Fibroblast of villous mesenchyme (primary cell): ENCODE measurements around the gene PBX1. TPM values are rescaled to one million over a fixed set of nuclear protein-coding genes. Genes with fewer than 3 reads are reported as not detected.

Experiments used
- DNase-seq: peaks from one replicate; pipeline ENCODE4 v3.0.0-alpha.2; 2010; ENCODE audit warnings: low read depth
- H3K4me3 ChIP-seq: 2 replicates; pipeline ENCODE4 v1.5.1; 2011; ENCODE audit warnings: low read depth, mild to moderate bottlenecking, low read length
- CTCF ChIP-seq: IDR thresholded peaks from 2 replicates; pipeline ENCODE4 v1.5.1; 2012; ENCODE audit warnings: low read depth, mild to moderate bottlenecking, low read length; ENCODE audit not compliant: insufficient read depth
- total RNA-seq: library from RNA; depleted of rRNA; stranded (reverse); fragments of >200 nt; gene quantifications from 2 replicates; pipeline ENCODE4 v1.2.3, GENCODE V29; 2012

PBX1 gene
- total RNA-seq, 1 donor: 67.4 TPM

DNA sequence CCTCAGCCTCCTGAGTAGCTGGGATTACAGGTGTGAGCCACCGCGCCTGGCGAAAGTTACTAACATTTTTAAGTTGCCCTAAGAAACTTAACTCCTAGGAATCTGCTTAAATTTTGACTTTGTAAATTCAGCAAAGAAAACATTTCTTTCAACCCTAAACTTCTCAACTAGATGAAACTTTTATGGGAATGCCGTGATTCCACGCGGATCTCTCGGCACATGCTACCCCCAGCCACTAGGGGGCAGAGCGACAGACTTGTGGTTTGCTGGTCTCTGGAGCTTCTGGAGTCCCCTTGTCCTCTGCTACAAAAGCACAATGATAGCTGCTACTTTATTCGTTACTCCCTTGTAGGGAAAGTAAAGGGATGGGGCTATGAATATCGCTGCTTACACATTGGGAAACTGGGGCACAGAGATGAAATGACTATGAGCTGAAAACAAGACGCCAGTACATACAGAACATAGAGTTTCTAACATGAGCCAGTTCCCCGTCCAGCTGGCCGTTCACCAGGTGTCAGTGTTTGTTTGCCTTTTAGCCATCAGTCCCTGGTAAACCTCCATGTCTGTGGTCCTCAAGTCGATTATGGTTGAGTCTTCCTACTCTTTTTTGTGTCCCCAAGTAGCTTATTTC is 114.7 kb downstream of the PBX1 start:
- peak; percentile 57 for TF ChIP-seq CTCF
- DNase-seq: no peak
- H3K4me3 ChIP-seq: no peak overlapping the region

DNA sequence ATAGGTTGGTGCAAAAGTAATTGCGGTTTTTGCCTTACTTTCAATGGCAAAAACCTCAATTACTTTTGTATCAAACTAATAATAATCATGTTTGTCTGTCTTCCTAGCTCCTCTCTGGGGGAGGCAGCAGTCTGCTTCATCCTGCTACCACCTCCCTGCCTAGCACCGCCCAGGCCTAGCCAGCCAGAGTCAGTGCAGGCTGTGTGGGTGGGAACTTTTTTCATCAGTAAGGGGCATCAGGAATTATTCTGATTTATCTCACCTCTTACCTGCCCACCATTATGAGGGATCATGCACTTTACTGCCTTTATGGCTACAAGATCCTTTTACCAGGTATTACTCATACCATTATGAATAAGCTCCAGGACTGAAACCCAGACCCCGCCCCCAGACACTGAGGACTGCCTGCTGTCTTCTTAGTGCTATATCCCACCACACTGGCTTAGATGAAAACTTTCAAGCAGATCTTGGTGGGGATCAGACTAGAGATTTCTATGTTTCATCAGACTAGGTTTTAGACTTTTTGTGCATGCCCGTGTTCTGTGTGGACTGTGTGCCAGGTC is 116.4 kb downstream of the PBX1 start:
- no peak overlapping the region for H3K4me3 ChIP-seq
- no peak for TF ChIP-seq CTCF
- DNase-seq: no peak

DNA sequence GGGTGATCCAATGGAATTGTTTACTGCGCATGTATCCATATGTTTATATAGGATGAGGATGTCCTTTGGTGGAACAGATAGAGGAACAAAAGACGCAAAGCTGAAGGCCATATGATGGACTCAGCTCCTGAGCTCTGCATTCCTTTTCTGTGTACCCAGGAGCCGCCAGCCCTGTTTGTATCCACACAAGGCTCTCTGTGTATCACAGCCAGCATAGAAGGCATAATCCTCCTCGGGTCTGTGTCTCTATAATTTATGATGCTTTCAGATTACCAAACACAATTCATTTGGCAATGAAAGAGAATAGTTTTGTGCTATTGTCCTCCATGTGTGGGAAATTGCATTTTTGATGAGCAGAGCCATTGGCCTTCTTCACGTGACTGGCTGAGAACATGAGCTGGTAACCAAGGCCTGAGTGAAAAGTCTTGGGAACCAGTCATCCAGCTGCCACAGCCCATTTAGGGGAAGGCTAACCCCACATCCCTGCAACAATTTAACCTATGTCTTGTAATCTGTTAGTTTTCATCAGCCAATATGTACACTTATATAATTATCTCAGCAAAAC is 119.2 kb downstream of the PBX1 start:
- TF ChIP-seq CTCF: no peak
- peak; percentile 16 for DNase-seq
- no peak overlapping the region for H3K4me3 ChIP-seq

DNA sequence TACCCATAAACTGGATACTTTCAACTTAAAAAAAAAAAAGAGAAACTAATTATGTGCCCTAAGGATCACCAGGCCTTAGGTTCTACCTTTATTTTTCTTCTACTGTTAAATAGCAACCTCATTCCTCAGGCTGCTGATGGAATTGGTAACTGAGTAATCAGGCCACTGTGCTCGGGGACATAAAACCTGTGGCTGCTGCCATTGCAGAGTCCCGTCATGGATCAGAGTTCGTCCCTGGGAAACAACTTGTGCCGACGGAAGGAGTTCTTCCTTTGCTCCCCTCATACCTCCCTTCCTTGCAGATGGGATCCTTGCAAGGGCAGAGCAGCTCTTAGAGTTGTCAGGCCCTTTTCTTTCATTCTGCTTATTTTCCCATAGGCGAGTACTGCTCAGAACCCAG is 123.6 kb downstream of the PBX1 start:
- no peak for DNase-seq

GRCh38 chr1:164683235-164683634 is 124.3 kb downstream of the PBX1 start:
- H3K4me3 ChIP-seq: no peak overlapping the region
- DNase-seq: peak; percentile 57
- no peak for TF ChIP-seq CTCF

More for the DNA sequence above, 123.6 kb downstream of the PBX1 start:
- H3K4me3 ChIP-seq: no peak overlapping the region
- TF ChIP-seq CTCF: no peak

GRCh38 chr1:164685266-164686035 is 126.5 kb downstream of the PBX1 start:
- no peak for DNase-seq
- TF ChIP-seq CTCF: no peak
- no peak overlapping the region for H3K4me3 ChIP-seq
